ENCODE results near the gene RREB1. TPM values are rescaled to one million over a fixed set of nuclear protein-coding genes. Genes with fewer than 3 reads are reported as not detected.

The RREB1 gene
- polyA plus RNA-seq, 1 donor (not counting 4 experiments of a cell fraction or from before 2014, with no cell fraction given) = 6.1 TPM

DNA sequence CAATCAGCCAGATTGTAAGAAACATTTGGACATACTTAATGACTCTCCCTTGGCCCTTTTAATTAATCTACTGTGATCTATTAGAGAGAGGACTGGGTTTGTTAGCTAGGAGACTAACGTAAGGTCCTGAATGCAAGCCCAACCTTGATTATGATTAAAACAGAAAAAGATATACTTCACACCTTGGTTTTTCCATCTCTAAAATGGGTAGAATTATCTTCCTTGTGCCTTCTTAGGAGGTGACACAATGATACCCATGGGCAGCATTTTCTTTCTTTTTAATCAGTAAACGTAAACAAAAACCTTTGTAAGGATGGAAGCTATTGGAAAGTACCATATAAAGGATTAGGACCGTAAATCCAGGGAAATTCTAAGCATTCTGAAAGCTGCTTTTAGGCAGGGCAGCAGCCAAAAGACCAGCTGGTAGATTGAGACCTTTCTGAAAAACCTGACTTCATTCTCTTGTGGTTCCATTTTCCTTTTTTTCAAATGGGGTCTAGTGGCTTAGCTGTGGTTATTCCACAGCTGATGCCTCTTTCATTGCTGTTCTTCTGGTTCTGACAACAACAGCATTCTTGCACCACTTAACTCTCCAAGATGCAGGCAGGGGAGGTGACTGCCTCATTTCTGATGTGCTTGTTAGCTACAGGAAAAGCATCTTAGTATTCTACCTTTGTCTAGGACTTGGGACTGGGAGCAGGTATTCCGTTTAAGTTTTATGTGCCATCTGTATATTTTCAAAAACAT is 27.4 kb downstream of the RREB1 start:
- Histone ChIP-seq H3K4me2 (ENCODE audit: control insufficient read depth, extremely low read depth, insufficient read depth, low read depth, low read length) (no peak overlapping the region), H2AFZ (ENCODE audit: control insufficient read depth, low read length) (no peak overlapping the region), H3K79me2 (ENCODE audit: control insufficient read depth, insufficient read depth, low read length) (peaks cover 97% of the 10 kb centered on the region), H3K27me3 (ENCODE audit: control insufficient read depth, extremely low read depth, insufficient read depth, low read length) (no peaks in the 10 kb centered on the region), H3K27ac (ENCODE audit: control insufficient read depth, insufficient read depth, low read length) (no peak overlapping the region), H3K9ac (ENCODE audit: control insufficient read depth, extremely low read depth, insufficient read depth, low read length) (no peak overlapping the region), H3K36me3 (ENCODE audit: control insufficient read depth in 2 of 2, extremely low read depth in 1 of 2, insufficient read depth in 2 of 2, low read length in 2 of 2) (peaks cover 0 to 4% of the 10 kb centered on the region in 2 experiments), H4K20me1 (ENCODE audit: control insufficient read depth, extremely low read depth, insufficient read depth, low read length) (no peaks in the 10 kb centered on the region), H3K9me3 (ENCODE audit: control insufficient read depth, low read depth, low read length) (no peaks in the 10 kb centered on the region), H3K4me3 (ENCODE audit: control insufficient read depth in 2 of 3, extremely low read depth in 1 of 3, insufficient read depth in 2 of 3, low read depth in 1 of 3, low read length in 3 of 3) (no peak overlapping the region), H3K9me1 (ENCODE audit: control insufficient read depth, extremely low read depth, insufficient read depth, low read length) (no peaks in the 10 kb centered on the region), H3K4me1 (ENCODE audit: control insufficient read depth, extremely low read depth, insufficient read depth, low read length) (peaks cover 42% of the 10 kb centered on the region)
- dilution Hi-C loops (cut with MboI; ENCODE audit: extremely low pct_ligation_motif_present, low sequenced_read_pairs) = no loop called here
- no peak for FAIRE-seq
- no peak for DNase-seq (ENCODE audit: low read depth, low spot score)
- no peak for TF ChIP-seq EZH2 (IDR thresholded peaks at IDR 0.05; ENCODE audit: low read length)
- TF ChIP-seq, protein P1, sequence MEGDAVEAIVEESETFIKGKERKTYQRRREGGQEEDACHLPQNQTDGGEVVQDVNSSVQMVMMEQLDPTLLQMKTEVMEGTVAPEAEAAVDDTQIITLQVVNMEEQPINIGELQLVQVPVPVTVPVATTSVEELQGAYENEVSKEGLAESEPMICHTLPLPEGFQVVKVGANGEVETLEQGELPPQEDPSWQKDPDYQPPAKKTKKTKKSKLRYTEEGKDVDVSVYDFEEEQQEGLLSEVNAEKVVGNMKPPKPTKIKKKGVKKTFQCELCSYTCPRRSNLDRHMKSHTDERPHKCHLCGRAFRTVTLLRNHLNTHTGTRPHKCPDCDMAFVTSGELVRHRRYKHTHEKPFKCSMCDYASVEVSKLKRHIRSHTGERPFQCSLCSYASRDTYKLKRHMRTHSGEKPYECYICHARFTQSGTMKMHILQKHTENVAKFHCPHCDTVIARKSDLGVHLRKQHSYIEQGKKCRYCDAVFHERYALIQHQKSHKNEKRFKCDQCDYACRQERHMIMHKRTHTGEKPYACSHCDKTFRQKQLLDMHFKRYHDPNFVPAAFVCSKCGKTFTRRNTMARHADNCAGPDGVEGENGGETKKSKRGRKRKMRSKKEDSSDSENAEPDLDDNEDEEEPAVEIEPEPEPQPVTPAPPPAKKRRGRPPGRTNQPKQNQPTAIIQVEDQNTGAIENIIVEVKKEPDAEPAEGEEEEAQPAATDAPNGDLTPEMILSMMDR (optimal IDR thresholded peaks at IDR 0.05 in 1 of 3, IDR thresholded peaks at IDR 0.05 in 1 of 3, conservative IDR thresholded peaks at IDR 0.05 in 1 of 3; ENCODE audit: extremely low read depth in 1 of 3, insufficient read depth in 2 of 3, low read length in 3 of 3) = no peak

DNA sequence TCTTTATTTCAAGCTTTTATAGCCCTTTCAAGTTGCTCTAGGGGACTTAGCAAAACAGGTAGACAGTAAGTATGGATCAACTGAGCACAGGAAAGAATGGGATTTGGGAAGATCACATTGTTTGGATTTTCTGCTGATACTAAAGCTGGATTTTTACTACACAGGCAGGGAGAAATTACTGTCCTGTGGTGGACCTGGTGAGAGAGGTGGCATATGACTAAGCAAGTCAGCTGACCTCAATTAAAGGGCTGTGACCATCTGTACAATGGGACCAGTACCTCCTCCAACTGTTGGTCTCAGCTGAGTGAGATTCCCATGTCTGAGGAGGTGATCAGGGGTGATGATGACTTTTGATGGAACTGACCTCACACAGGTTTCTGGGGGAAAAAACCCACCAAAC is 28.0 kb downstream of the RREB1 start:
- TF ChIP-seq, protein P1 (optimal IDR thresholded peaks at IDR 0.05 in 1 of 3, IDR thresholded peaks at IDR 0.05 in 1 of 3, conservative IDR thresholded peaks at IDR 0.05 in 1 of 3; ENCODE audit: extremely low read depth in 1 of 3, insufficient read depth in 2 of 3, low read length in 3 of 3) = no peak
- TF ChIP-seq EZH2 (IDR thresholded peaks at IDR 0.05; ENCODE audit: low read length) = no peak
- dilution Hi-C loops (cut with MboI; ENCODE audit: extremely low pct_ligation_motif_present, low sequenced_read_pairs) = no loop called here
- FAIRE-seq = no peak
- Histone ChIP-seq H3K27ac (ENCODE audit: control insufficient read depth, insufficient read depth, low read length) (no peak overlapping the region), H3K4me2 (ENCODE audit: control insufficient read depth, extremely low read depth, insufficient read depth, low read depth, low read length) (no peak overlapping the region), H3K79me2 (ENCODE audit: control insufficient read depth, insufficient read depth, low read length) (peaks cover 97% of the 10 kb centered on the region), H3K4me3 (ENCODE audit: control insufficient read depth in 2 of 3, extremely low read depth in 1 of 3, insufficient read depth in 2 of 3, low read depth in 1 of 3, low read length in 3 of 3) (no peak overlapping the region), H2AFZ (ENCODE audit: control insufficient read depth, low read length) (no peak overlapping the region), H3K4me1 (ENCODE audit: control insufficient read depth, extremely low read depth, insufficient read depth, low read length) (peaks cover 41% of the 10 kb centered on the region), H3K9ac (ENCODE audit: control insufficient read depth, extremely low read depth, insufficient read depth, low read length) (no peak overlapping the region), H3K36me3 (ENCODE audit: control insufficient read depth in 2 of 2, extremely low read depth in 1 of 2, insufficient read depth in 2 of 2, low read length in 2 of 2) (peaks cover 0 to 4% of the 10 kb centered on the region in 2 experiments), H3K9me1 (ENCODE audit: control insufficient read depth, extremely low read depth, insufficient read depth, low read length) (no peaks in the 10 kb centered on the region), H3K27me3 (ENCODE audit: control insufficient read depth, extremely low read depth, insufficient read depth, low read length) (no peaks in the 10 kb centered on the region), H4K20me1 (ENCODE audit: control insufficient read depth, extremely low read depth, insufficient read depth, low read length) (no peaks in the 10 kb centered on the region), H3K9me3 (ENCODE audit: control insufficient read depth, low read depth, low read length) (no peaks in the 10 kb centered on the region)
- DNase-seq (ENCODE audit: low read depth, low spot score) = no peak

Measured in keratinocyte (primary cell).